Activated CD8-positive, alpha-beta memory T cell treated with anti-CD3 and anti-CD28 coated beads, Interleukin-2, amount 50 U/mL, for 48 hours (primary cell): ENCODE data around the gene KLHL3.

ENCODE experiments used
- DNase-seq: peaks from one replicate; pipeline ENCODE4 v3.0.0-alpha.2; 2020

KLHL3 gene

DNA sequence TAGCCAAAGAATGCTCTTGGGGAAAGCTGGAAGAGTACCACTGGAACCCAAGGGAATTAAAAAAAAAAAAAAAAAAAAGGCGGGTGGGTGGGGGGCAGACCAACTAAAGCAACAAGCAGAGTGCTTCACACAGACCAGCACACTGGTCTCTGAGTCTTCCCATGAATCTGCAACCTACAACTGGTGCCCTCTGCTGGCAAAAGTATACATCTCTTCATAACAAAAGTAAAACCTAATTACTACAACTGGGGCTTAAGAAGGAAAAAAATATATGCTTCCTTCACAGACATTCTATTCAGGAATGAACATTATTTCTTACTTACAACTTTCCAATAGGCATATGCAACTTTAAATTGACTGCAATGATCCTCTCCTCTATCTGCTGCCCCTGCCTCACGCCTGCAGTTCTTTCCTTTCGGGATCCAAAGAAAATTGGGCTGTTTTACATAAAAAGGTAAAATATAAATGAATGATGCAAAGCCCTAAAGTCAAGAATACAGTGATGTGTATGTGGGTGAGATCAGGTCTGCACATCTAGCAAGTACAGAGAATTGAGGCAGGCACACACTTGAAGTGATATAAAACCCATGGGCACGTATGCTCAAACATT is 7.2 kb upstream of the KLHL3 start:
- no peak for DNase-seq

DNA sequence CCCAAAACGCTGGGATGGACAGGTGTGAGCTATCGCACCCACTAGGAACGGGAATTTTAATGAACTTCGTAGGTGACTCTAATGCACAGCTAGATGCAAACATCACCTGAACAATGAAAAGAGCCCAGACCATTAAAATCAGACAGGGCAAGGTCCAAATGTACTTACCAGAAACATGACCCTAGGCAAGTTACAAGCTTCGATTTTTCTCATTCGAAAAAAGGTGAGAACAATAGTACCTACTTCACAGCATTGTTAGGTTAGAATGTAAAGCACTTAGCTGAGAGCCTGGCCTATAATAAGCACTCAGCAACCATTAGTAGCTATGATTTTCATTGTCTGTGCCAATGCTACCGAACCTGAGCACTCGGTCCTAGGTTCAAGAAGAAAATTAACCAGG is 5.8 kb upstream of the KLHL3 start:
- DNase-seq: no peak

GRCh38 chr5:137739737-137740136 is 3.8 kb upstream of the KLHL3 start:
- DNase-seq: no peak

DNA sequence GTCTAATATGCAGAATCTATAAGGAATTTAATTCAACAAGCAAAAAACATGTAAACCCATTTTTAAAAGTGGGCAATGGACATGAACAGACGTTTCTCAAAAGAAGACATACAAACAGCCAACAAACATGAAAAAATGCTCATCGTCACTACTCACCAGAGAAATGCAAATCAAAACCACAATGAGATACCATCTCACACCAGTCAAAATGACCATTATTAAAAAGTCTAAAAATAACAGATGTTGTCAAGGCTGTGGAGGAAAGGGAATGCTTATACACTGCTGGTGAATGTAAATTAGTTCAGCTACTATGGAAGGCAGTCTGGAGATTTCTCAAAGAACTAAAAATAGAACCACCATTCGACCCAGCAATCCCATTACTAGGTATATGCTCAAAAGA is 3.1 kb upstream of the KLHL3 start:
- DNase-seq: no peak

- DNase-seq: peak; percentile 58
Observed at GRCh38 chr5:137737349-137738131, 1.7 kb upstream of the KLHL3 start.

DNA sequence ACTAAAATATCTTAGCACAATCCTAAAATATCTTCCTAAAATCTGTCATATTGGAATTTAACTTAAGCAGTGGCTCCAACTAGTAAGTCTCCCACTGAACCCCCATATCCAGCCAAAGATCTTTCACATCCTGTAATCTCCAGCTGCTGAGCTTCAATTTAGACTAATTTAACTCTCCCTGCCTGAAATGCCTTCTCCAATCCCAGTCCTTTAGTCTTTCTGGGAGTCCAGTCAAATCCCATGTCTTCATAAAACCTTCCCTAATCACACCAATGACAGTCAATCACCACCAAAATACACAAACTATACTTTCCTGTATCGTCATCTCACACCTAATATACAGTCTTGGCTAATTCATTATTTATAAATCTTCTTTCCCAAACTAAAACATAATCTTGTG is 607 bp upstream of the KLHL3 start:
- no peak for DNase-seq

DNA sequence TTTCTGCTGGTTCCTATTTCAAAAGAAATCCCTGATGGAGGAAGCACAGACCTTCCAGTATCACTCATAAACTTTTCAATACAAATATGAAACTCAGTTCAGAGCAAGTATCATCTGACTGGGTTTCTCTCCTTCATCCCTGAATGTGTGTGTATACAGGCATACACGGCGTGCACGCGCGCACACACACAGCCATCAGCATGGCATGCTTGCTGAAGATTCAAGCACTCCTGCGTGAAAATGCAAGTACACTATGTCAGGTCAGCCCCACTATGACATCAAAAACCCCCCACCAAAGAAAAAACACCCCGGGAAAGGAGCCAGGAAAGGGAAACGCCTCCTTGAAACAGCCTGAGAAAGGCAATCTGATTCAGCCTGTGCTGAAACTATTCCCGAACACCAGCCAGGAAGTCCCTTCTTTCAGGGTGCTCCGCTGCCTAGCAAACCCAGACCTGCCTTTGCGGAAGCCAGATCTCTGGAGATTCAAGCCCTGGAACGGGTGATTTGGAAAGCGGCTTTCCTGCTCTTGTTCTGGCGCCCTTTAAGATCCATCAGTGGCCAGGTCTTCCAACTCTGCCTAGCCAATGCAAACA is 831 bp downstream of the KLHL3 start:
- DNase-seq: no peak

- no peak for DNase-seq
Observed at GRCh38 chr5:137734331-137734730, 1.6 kb downstream of the KLHL3 start.

GRCh38 chr5:137733922-137734321 is 2.0 kb downstream of the KLHL3 start:
- no peak for DNase-seq

GRCh38 chr5:137733006-137733405 is 2.9 kb downstream of the KLHL3 start:
- DNase-seq: no peak

GRCh38 chr5:137731176-137731575 is 4.7 kb downstream of the KLHL3 start:
- no peak for DNase-seq

- DNase-seq: no peak
Observed at GRCh38 chr5:137730336-137730735, 5.6 kb downstream of the KLHL3 start.

- no peak for DNase-seq
Observed at GRCh38 chr5:137728048-137728447, 7.8 kb downstream of the KLHL3 start.

GRCh38 chr5:137727623-137728022 is 8.3 kb downstream of the KLHL3 start:
- DNase-seq: no peak

- DNase-seq: no peak
Observed at GRCh38 chr5:137724251-137724650, 11.6 kb downstream of the KLHL3 start.

GRCh38 chr5:137718611-137719010 is 17.3 kb downstream of the KLHL3 start:
- DNase-seq: no peak

- DNase-seq: no peak
Observed at GRCh38 chr5:137716337-137716736, 19.6 kb downstream of the KLHL3 start.

- DNase-seq: no peak
Observed at GRCh38 chr5:137715456-137715855, 20.4 kb downstream of the KLHL3 start.

DNA sequence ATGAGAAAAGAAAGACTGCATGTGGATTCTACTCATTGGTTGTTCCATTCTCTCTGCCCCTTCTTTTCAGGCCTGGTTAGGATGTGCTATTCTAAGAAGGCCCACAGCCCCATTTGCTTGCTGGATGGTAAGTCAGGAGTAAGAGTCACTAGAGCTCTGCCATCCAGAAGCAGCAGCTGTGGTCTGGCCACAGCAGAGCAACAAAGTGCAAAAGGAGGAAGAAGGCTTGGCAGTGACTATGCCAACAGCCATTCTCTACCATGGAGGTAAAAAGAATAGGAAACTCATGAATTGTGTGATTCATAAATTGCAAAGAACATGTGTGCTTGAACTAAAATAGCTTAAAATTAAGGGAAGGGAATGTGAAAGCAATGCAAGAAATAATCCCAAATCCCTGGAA is 20.9 kb downstream of the KLHL3 start:
- DNase-seq: no peak

DNA sequence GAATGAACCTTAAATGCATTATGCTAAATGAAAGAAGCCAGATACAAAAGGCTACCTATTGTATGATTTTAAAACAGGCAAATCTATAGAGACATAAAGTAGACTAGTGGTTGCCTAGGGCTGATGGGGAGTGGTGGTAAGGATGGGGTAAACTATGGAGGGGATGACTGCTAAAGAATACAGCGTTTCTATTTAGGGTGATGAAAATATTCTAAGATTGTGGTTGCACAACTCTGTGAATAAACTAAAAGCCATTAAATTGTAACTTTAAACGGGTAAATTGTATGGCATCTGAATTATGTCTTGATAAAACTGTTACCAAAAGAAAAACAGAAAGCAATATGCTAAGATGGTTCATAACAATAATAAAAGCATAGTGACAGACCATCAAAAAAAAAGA is 21.4 kb downstream of the KLHL3 start:
- no peak for DNase-seq

- no peak for DNase-seq
Observed at GRCh38 chr5:137712139-137712667, 23.7 kb downstream of the KLHL3 start.

DNA sequence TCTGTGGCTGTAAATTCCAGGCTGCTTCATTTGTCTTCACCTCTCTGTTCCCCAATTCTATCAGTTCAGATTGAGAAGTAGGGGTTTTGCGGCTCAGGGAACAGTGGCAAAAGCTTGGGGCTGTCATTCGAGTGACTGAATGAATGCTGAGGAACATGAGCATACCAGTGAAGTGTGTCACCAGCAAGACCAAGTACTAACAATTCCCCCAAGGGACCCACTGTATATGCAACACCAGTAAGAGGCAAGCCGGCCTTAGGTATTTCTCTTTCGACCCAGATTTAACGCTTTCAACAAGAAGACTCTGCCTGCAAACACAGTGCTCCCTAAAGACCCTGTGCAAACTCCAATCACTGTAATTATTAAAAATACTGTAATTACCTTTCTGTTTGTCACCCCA is 25.8 kb downstream of the KLHL3 start:
- no peak for DNase-seq

DNA sequence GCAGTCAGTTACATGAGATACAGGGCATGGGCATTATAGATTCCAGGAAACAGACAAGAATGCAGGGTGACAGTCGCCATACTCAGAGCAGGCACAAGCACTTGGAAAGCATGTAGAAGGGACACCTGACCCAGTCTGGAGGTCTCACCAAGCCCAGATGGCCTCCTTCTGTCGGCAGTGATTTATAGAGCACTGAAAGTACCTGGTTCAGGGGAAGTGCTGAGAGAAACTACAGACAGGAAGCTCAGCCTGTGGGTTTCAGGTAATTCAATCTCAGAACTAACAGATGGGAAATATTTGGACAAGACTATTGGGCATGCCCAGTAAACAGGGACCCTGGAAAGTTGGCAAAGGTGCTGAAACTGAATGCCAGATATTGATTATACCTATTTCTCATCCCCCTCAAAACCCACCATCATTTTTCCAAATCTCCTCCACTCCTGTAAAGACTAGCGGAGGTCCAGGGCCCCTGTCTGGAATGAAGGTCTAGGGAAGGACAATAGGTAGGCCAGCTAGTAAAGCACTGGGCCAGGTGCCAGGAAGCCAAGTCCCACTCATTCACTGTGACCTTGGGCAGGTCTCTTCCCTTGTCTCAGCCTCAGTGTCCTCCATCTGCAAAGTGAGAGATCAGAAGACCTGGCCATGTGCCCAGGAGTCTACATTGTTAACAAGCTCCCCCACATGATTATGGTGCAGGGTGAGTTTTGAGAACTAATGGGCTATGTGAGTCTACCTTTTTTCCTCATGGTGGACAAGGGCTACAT is 26.9 kb downstream of the KLHL3 start:
- DNase-seq: no peak
